Suprapubic skin (tissue), 4 donors: ENCODE results near the gene SLC25A33. TPM values are rescaled to one million over a fixed set of nuclear protein-coding genes. Genes with fewer than 3 reads are reported as not detected.
"Not testable (repeated sequence)": the region's sequence is repeated elsewhere in the genome, so short reads cannot be mapped to it uniquely, and the experiment has no call there.

ENCODE experiments used
- DNase-seq, 2 donors: peaks; one replicate each; pipeline ENCODE4 v3.0.0-alpha.2; 2019; ENCODE audit warnings: low spot score in 2 of 2
- H3K27ac ChIP-seq: fragments of 200-600 bp; sonication (generic); one replicate; pipeline ENCODE4 v1.5.1; 2019
- H3K27me3 ChIP-seq: fragments of 200-600 bp; sonication (generic); one replicate; pipeline ENCODE4 v1.5.1; 2019
- H3K36me3 ChIP-seq: fragments of 200-600 bp; sonication (generic); one replicate; pipeline ENCODE4 v1.5.1; 2019
- H3K4me1 ChIP-seq: fragments of 200-600 bp; sonication (generic); one replicate; pipeline ENCODE4 v1.5.1; 2019
- H3K4me3 ChIP-seq: fragments of 200-600 bp; sonication (generic); one replicate; pipeline ENCODE4 v1.5.1; 2019; ENCODE audit warnings: mild to moderate bottlenecking
- H3K9me3 ChIP-seq: fragments of 200-600 bp; sonication (generic); one replicate; pipeline ENCODE4 v1.5.1; 2019
- EP300 ChIP-seq: sonication (generic); formaldehyde crosslinking; IDR thresholded peaks from one replicate; pipeline ENCODE4 v1.6.1; 2017; ENCODE audit warnings: antibody characterized with exemption
- POLR2A ChIP-seq, 2 donors: fragments of 450-650 bp; IDR thresholded peaks; one replicate each; pipeline ENCODE4 v1.6.1; 2017; ENCODE audit warnings: antibody characterized with exemption in 2 of 2, mild to moderate bottlenecking in 2 of 2, moderate library complexity in 2 of 2
- POLR2AphosphoS5 ChIP-seq, 3 donors: sonication (generic); formaldehyde crosslinking; IDR thresholded peaks; one replicate each; pipeline ENCODE4 v1.6.1; 2017; ENCODE audit warnings: antibody characterized with exemption in 3 of 3
- WGBS: methylation state at CpG from one replicate; pipeline ENCODE4 v1.1.5; 2018; 5-methylcytosine and 5-hydroxymethylcytosine counted together
- total RNA-seq, 4 donors: library from RNA; depleted of rRNA; stranded (reverse); fragments of >200 nt; gene quantifications; one replicate each; pipeline ENCODE4 v1.1.0, GENCODE V29; 2016
- TF ChIP-seq, protein P1 (sequence below), 2 donors: fragments of 200-600 bp in 1 of 2; fragments of 450-650 bp in 1 of 2; sonication (generic) in 1 of 2; IDR thresholded peaks; one replicate each; pipeline ENCODE4 v1.5.1; 2016 to 2019; ENCODE audit warnings: antibody characterized with exemption in 2 of 2, mild to moderate bottlenecking in 1 of 2, moderate library complexity in 1 of 2

SLC25A33 gene
- total RNA-seq, 4 donors from 2014 or later = 2.3 to 9.7 (median 5.3) TPM

DNA sequence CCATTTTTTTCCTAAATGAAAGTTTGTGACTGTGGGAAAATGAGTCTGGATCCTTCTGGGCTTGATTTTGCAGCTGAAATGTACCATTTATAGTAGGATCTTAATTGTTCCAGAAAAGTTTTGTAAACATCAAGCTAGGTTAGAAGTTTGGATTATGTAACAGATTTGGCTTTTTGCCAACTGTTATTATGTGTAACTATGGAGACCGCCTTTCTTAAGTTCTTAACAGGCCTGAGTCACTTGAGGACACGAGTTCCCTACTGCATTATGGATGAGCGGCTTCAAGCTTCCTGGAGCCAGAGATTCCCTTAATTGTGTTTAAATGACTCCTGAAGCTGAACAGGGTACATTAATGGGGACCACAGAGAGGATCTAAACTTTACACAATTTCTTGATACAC lies 22.2 kb downstream of the SLC25A33 start:
- 16% methylated on average over 3 of the region's 3 CpGs for WGBS
- Histone ChIP-seq H3K27me3 (no peaks in the 10 kb centered on the region), H3K9me3 (no peaks in the 10 kb centered on the region), H3K4me1 (peaks cover 26% of the 10 kb centered on the region), H3K4me3 (no peak overlapping the region), H3K27ac (peak overlapping the region; percentile 49), H3K36me3 (peaks cover 5% of the 10 kb centered on the region)
- TF ChIP-seq, protein P1, sequence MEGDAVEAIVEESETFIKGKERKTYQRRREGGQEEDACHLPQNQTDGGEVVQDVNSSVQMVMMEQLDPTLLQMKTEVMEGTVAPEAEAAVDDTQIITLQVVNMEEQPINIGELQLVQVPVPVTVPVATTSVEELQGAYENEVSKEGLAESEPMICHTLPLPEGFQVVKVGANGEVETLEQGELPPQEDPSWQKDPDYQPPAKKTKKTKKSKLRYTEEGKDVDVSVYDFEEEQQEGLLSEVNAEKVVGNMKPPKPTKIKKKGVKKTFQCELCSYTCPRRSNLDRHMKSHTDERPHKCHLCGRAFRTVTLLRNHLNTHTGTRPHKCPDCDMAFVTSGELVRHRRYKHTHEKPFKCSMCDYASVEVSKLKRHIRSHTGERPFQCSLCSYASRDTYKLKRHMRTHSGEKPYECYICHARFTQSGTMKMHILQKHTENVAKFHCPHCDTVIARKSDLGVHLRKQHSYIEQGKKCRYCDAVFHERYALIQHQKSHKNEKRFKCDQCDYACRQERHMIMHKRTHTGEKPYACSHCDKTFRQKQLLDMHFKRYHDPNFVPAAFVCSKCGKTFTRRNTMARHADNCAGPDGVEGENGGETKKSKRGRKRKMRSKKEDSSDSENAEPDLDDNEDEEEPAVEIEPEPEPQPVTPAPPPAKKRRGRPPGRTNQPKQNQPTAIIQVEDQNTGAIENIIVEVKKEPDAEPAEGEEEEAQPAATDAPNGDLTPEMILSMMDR (IDR thresholded peaks at IDR 0.05) = no peak
- TF ChIP-seq EP300 = no peak
- TF ChIP-seq POLR2AphosphoS5 (IDR thresholded peaks at IDR 0.05) = no peak
- TF ChIP-seq POLR2A (IDR thresholded peaks at IDR 0.05) = no peak
- DNase-seq = no peak

DNA sequence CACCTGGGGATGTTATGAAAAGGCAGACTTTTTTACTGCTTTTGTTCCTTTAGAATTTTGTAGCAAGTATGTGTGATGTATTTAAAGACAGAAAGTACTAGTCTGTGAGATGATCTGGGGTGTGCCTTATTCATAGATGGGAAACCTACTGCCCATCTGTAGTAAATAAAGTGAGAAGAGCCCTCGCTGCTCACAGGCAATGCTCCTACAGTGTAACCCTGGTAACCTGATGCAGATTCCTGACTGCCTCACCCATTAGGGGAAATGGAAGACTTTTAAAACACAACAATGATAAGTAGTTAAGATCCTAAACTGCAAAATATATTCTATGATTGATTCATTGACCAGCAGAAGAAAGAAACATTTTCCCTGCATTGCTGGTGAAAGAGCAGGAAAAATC lies 30.0 kb downstream of the SLC25A33 start:
- 80% methylated on average over 1 of the region's 1 CpG for WGBS
- Histone ChIP-seq H3K4me1 (no peaks in the 10 kb centered on the region), H3K36me3 (no peaks in the 10 kb centered on the region), H3K27ac (no peak overlapping the region), H3K9me3 (no peaks in the 10 kb centered on the region), H3K4me3 (no peak overlapping the region), H3K27me3 (no peaks in the 10 kb centered on the region)
- TF ChIP-seq POLR2A (IDR thresholded peaks at IDR 0.05) (no peak), POLR2AphosphoS5 (IDR thresholded peaks at IDR 0.05) (no peak), EP300 (no peak)
- TF ChIP-seq, protein P1 (IDR thresholded peaks at IDR 0.05) = no peak
- no peak for DNase-seq

DNA sequence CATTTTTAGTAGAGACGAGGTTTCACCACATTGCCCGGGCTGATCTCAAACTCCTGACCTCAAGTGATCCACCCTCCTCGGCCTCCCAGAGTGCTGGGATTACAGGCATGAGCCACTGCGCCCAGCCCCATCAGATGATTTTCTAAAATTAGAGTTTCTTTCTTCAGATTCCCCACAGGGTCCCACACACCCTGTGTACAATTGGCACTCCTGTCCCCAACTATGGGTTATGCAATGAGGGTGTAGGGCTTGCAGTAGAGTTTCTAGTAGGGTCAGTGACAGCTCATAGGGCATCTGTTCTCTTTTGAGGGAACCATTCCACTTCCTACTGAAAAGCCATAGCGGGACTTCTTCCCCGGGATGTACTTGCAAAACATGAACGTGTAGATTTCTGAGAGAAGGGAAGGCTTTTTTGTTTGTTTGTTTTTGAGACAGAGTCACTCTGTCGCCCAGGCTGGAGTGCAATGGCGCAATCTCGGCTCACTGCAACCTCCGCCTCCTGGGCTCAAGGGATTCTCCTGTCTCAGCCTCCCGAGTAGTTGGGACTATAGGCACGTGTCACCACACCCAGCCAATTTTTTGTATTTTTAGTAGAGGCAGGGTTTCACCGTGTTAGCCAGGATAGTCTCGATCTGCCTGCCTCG lies 31.7 kb downstream of the SLC25A33 start:
- H3K4me3 ChIP-seq, H3K4me1 ChIP-seq, H3K9me3 ChIP-seq, H3K36me3 ChIP-seq, DNase-seq, H3K27ac ChIP-seq, H3K27me3 ChIP-seq: not testable (repeated sequence)
- 84% methylated on average over 16 of the region's 16 CpGs for WGBS

DNA sequence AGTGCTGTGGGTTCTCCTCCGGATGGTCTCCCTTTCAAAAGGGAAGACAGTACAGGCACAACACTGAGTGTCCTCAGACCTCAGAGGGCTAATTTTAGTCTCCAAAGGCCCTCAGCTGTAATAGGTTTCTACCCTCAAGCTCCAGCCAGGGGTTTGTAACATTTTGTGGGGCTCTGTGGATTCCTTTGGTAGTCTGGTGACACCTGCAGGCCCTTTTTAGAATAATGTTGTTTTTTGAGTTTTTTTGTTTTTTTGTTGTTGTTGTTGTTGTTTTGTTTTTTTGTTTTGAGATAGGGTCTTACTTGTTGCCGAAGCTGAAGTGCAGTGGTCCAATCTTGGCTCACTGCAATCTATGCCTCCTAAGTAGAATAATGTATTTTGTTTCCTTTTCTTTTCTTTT lies 34.5 kb downstream of the SLC25A33 start:
- WGBS = 84% methylated on average over 2 of the region's 2 CpGs

DNA sequence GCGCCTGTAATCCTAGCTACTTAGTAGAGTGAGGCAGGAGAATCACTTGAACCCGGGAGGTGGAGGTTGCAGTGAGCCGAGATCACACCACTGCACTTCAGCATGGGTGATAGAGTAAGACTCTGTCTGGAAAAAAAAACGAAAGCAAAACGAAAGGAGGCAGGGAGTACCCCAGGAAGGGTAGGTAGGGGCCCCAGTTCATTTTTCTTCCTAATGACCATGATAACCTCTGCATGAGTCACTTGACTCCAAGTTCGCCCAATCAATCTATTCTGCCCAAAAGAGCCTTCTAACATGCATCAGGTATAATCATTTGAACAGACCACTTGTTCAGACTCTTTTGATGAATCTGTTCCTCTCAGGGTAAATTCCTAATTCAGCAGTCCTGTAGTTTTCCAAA lies 36.2 kb downstream of the SLC25A33 start:
- Histone ChIP-seq H3K27me3 (no peaks in the 10 kb centered on the region), H3K36me3 (peaks cover 9% of the 10 kb centered on the region), H3K4me3 (no peak overlapping the region), H3K9me3 (no peaks in the 10 kb centered on the region), H3K27ac (no peak overlapping the region), H3K4me1 (no peaks in the 10 kb centered on the region)
- TF ChIP-seq POLR2A (IDR thresholded peaks at IDR 0.05) (no peak), EP300 (no peak), POLR2AphosphoS5 (IDR thresholded peaks at IDR 0.05) (no peak)
- TF ChIP-seq, protein P1 (IDR thresholded peaks at IDR 0.05) = no peak
- no peak for DNase-seq
- WGBS = 91% methylated on average over 6 of the region's 6 CpGs

More for the DNA sequence above, 34.5 kb downstream of the SLC25A33 start:
- H3K27ac ChIP-seq = no peak overlapping the region
- H3K27me3 ChIP-seq = no peaks in the 10 kb centered on the region
- H3K4me1 ChIP-seq = no peaks in the 10 kb centered on the region
- TF ChIP-seq, protein P1 (IDR thresholded peaks at IDR 0.05) = peak in 1 of 2 donors; percentile 18
- no peak for TF ChIP-seq EP300
- H3K36me3 ChIP-seq = no peaks in the 10 kb centered on the region
- H3K4me3 ChIP-seq = no peak overlapping the region
- no peaks in the 10 kb centered on the region for H3K9me3 ChIP-seq
- DNase-seq = no peak

DNA sequence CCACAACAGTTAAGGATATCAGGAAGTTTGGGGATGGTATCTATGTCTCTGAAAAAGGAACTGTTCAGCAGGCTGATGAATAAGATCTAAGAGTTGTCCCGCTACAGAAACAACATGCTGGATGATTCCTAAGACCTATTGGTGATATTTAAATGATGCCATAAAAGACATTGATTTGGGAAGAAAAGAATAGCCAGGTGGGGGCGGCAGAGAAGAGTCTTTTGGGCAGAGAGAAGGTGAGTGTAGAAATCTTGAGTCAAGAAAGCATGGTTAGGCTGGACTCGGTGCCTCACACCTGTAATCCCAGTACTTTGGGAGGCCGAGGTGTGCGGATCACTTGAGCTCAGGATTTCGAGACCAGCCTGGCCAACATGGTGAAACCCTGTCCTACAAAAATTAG lies 37.6 kb downstream of the SLC25A33 start:
- TF ChIP-seq, protein P1 (IDR thresholded peaks at IDR 0.05) = no peak
- no peak for TF ChIP-seq POLR2AphosphoS5 (IDR thresholded peaks at IDR 0.05)
- TF ChIP-seq POLR2A (IDR thresholded peaks at IDR 0.05) = no peak
- no peak for TF ChIP-seq EP300
- no peak for DNase-seq
- WGBS = 94% methylated on average over 6 of the region's 6 CpGs
- H3K36me3 ChIP-seq = peaks cover 10% of the 10 kb centered on the region
- H3K4me1 ChIP-seq = no peaks in the 10 kb centered on the region
- no peaks in the 10 kb centered on the region for H3K27me3 ChIP-seq
- H3K27ac ChIP-seq = no peak overlapping the region
- H3K4me3 ChIP-seq = no peak overlapping the region
- H3K9me3 ChIP-seq = no peaks in the 10 kb centered on the region
